Progenitor cell of endocrine pancreas (in vitro differentiated cells): ENCODE measurements around the gene OSBPL9. TPM values are rescaled to one million over a fixed set of nuclear protein-coding genes. Genes with fewer than 3 reads are reported as not detected.

Source experiments
- DNase-seq: peaks from one replicate; pipeline ENCODE4 v3.0.0; 2021; ENCODE audit warnings: low spot score; ENCODE audit not compliant: unreplicated experiment
- H3K27ac Mint-ChIP-seq: 2 replicates; pipeline ENCODE4 v1.8.0; 2021; ENCODE audit warnings: mild to moderate bottlenecking, moderate library complexity, mixed read lengths
- H3K27me3 Mint-ChIP-seq: 2 replicates; pipeline ENCODE4 v1.8.0; 2021; ENCODE audit warnings: mixed read lengths
- H3K36me3 Mint-ChIP-seq: 2 replicates; pipeline ENCODE4 v1.8.0; 2022; ENCODE audit warnings: mixed read lengths; ENCODE audit not compliant: insufficient read depth
- H3K4me1 Mint-ChIP-seq: 2 replicates; pipeline ENCODE4 v1.8.0; 2021; ENCODE audit warnings: low read depth, mixed read lengths
- H3K4me3 Mint-ChIP-seq: 2 replicates; pipeline ENCODE4 v1.8.0; 2021; ENCODE audit warnings: low read depth, mild to moderate bottlenecking, moderate library complexity, mixed read lengths
- H3K9me3 Mint-ChIP-seq: 2 replicates; pipeline ENCODE4 v1.8.0; 2021; ENCODE audit warnings: low read depth, mixed read lengths
- CTCF ChIP-seq: fragments of 200-600 bp; sonication (generic); IDR thresholded peaks from one replicate; pipeline ENCODE4 v1.5.0; 2021; ENCODE audit warnings: antibody characterized with exemption, mild to moderate bottlenecking; ENCODE audit not compliant: unreplicated experiment
- total RNA-seq: library from RNA; stranded (reverse); gene quantifications from 2 replicates; pipeline ENCODE4 v1.2.1, GENCODE V29; 2021

Gene OSBPL9
- total RNA-seq, 1 donor from 2014 or later, result 138 TPM

DNA sequence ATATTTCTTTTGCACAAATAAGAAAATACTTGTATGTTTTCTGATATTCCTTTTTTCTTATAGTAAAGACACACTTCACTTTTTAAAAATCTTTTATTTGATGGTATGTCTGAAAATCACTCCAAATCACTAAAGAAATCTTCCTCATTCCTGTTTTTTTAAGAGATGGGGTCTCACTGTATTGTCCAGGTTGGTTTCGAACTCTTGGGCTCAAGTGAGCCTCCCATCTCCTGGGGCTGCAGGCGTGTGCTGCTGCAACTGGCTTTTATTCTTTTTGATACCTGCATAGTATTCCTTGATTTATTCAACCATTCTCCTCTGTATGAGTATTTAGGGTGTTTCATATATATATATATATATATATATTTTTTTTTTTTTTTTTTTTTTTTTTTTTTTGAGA is 88.1 kb downstream of the OSBPL9 start:
- H3K9me3 Mint-ChIP-seq, result peaks cover 3% of the 10 kb centered on the region
- peaks cover 1% of the 10 kb centered on the region for H3K36me3 Mint-ChIP-seq
- H3K4me1 Mint-ChIP-seq, result peaks cover 2% of the 10 kb centered on the region
- no peaks in the 10 kb centered on the region for H3K27me3 Mint-ChIP-seq
- H3K27ac Mint-ChIP-seq, result no peak overlapping the region
- H3K4me3 Mint-ChIP-seq, result no peak overlapping the region
- TF ChIP-seq CTCF, result no peak
- no peak for DNase-seq

DNA sequence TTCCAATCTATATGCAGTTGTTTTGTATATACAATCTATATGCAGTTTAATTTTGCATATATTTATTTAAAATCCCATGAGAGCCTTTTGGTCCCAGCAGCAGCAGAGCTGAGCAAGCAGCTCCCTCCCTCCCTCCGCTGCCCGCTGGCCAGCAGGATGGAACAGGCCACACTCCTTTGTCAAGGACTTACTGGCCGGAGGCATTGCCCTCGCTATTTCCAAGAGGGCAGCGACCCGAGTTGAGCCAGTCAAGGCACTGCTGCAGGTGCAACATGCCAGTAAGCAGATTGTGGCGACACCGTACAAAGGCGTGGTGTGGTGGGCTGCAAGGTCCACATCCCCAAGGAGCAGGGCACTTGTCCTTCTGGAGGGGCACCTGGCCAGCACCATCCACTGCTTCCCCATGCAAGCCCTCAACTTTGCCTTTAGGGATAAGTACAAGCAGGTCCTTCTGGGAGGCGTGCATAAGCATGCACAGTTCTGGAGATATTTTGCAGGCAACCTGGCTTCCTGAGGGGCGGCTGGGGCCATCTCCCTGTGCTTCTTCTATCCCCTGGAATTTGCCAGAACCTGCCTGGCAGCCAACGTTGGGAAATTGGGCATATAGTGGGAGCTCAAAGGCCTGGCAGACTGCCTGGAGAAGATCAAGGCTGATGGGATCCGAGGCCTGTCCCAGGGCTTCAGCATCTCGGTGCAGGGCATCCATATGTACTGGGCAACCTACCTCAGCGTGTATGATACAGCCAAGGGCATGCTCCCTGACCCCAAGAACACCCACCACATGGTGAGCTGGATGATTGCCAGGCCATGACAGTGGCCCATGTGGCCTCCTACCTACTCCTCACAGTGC is 92.2 kb downstream of the OSBPL9 start:
- Mint-ChIP-seq H3K27ac (no peak overlapping the region), H3K4me3 (no peak overlapping the region), H3K9me3 (peaks cover 6% of the 10 kb centered on the region), H3K4me1 (no peaks in the 10 kb centered on the region), H3K27me3 (no peaks in the 10 kb centered on the region), H3K36me3 (peaks cover 5% of the 10 kb centered on the region)
- no peak for DNase-seq
- TF ChIP-seq CTCF, result no peak

GRCh38 chr1:51709951-51710350 is 93.1 kb downstream of the OSBPL9 start:
- no peak for DNase-seq
- Mint-ChIP-seq H3K27ac (no peak overlapping the region), H3K27me3 (no peaks in the 10 kb centered on the region), H3K4me1 (no peaks in the 10 kb centered on the region), H3K36me3 (peaks cover 8% of the 10 kb centered on the region), H3K4me3 (no peak overlapping the region), H3K9me3 (peaks cover 6% of the 10 kb centered on the region)
- TF ChIP-seq CTCF, result no peak

DNA sequence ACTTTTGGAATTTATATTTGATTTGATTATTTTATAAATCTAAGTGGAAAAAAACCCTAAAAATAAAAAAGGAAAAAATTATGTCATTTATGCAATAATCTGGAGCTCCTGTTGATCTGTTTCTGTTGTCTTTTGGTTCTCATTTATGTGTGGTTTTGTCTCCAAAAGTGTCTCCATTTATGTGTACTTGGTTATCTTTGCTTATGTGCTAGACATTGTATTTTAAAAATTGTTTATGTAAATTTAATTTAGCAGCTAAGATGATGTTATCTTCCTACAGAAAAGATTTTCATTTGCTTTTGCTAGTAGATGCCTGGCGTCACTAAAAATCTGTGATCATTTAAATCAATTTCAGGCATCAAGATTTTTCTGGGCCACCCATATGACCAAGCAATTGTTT is 95.7 kb downstream of the OSBPL9 start:
- DNase-seq, result no peak
- H3K36me3 Mint-ChIP-seq, result peaks cover 8% of the 10 kb centered on the region
- H3K4me1 Mint-ChIP-seq, result peaks cover 4% of the 10 kb centered on the region
- H3K27me3 Mint-ChIP-seq, result no peaks in the 10 kb centered on the region
- no peak for TF ChIP-seq CTCF
- no peak overlapping the region for H3K27ac Mint-ChIP-seq
- H3K4me3 Mint-ChIP-seq, result no peak overlapping the region
- peaks cover 5% of the 10 kb centered on the region for H3K9me3 Mint-ChIP-seq

DNA sequence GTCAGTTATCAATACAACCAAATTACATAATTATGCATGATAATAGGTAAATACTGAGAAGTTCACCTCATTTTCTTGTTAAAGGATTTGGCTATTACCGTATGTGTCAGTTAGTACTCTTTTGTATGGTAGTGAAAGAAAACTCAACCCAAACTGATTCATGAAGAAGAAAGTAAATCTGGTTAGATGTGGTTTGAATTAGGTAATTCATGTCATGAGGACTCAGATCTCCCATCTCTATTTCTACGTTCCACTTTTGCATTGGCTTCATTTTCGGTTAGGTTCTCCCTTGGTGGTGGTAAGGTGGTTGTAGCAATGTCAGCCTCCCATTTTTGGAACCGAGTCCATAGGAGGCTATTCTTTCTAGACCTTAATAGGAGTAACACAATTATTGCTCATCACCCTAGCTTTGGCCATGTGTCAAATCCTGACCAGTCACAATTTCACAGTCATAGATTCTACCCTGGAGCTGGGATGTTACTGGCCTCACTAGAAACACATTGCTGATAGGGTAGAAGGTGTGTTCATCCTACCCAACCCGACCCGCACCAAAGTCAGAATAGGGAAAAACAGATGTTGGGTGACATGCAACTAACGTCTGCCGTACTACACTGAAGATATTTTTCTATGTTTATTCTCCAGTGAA is 97.6 kb downstream of the OSBPL9 start:
- Mint-ChIP-seq H3K27me3 (no peaks in the 10 kb centered on the region), H3K27ac (no peak overlapping the region), H3K9me3 (peaks cover 3% of the 10 kb centered on the region), H3K4me3 (no peak overlapping the region), H3K36me3 (peaks cover 8% of the 10 kb centered on the region), H3K4me1 (peaks cover 4% of the 10 kb centered on the region)
- no peak for DNase-seq
- TF ChIP-seq CTCF, result no peak
